ENCODE results near the gene MYO1F. TPM values are rescaled to one million over a fixed set of nuclear protein-coding genes. Genes with fewer than 3 reads are reported as not detected.

Gene MYO1F
- polyA plus RNA-seq, 2 donors = 2.5 to 7.9 TPM

DNA sequence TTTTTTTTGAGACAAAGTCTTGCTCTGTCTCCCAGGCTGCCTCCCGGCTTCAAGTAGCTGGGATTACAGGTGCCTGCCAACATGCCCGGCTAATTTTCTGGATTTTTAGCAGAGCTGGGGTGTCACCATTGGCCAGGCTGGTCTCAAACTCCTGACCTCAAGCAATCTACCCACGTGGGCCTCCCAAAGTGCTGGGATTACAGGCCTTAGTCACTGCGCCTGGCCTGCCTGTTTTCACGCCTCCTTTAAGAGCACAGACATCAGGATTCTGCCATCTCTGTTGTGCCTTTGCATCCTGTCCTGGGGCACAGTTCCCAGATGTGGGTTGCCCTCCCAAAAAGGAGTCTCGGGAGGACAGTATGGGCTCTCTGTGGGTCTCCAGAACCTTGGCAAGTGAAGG, 72.3 kb downstream of the MYO1F start:
- no peaks in the 10 kb centered on the region for H3K9me3 ChIP-seq (ENCODE audit: control insufficient read depth in 2 of 2, insufficient read depth in 1 of 2, low read depth in 1 of 2, low read length in 1 of 2)
- H3K27me3 ChIP-seq (ENCODE audit: control insufficient read depth in 1 of 2, insufficient read depth in 2 of 2, low read length in 2 of 2) = no peaks in the 10 kb centered on the region
- no peaks in the 10 kb centered on the region for H3K36me3 ChIP-seq (ENCODE audit: control insufficient read depth in 2 of 2, insufficient read depth in 2 of 2, low read length in 1 of 2)
- 64 to 67% methylated on average over 6 of the region's 6 CpGs for WGBS, 2 donors
- no peak overlapping the region for H3K27ac ChIP-seq (ENCODE audit: low read depth in 2 of 2, low read length in 1 of 2)
- H3K4me1 ChIP-seq (ENCODE audit: control insufficient read depth in 2 of 2, insufficient read depth in 2 of 2, low read length in 1 of 2) = peaks cover 0 to 7% of the 10 kb centered on the region in 2 donors
- H3K4me3 ChIP-seq (ENCODE audit: low read depth in 1 of 2, low read length in 2 of 2) = no peak overlapping the region

DNA sequence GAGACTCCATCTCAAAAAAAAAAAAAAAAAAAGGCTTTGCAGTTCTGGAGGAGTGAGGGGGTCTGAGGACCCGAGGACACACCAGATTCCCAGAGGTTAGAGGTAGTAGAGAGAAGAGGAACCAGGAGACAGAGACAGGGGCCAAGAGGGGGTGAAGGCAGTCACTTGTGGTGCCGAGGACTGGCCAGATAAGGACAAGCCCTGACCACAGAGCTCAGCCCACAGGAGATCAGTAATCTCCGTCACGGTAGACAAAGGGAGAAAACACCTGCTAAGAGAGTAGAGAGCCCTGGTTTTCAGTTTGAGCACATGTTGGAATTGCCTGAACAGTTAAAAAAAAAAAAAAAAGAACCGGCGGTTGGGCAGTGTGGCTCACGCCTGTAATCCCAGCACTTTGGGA, 73.1 kb downstream of the MYO1F start:
- no peaks in the 10 kb centered on the region for H3K36me3 ChIP-seq (ENCODE audit: control insufficient read depth in 2 of 2, insufficient read depth in 2 of 2, low read length in 1 of 2)
- no peaks in the 10 kb centered on the region for H3K9me3 ChIP-seq (ENCODE audit: control insufficient read depth in 2 of 2, insufficient read depth in 1 of 2, low read depth in 1 of 2, low read length in 1 of 2)
- H3K27ac ChIP-seq (ENCODE audit: low read depth in 2 of 2, low read length in 1 of 2) = no peak overlapping the region
- 77 to 86% methylated on average over 6 to 7 of the region's 7 CpGs for WGBS, 2 donors
- no peak overlapping the region for H3K4me3 ChIP-seq (ENCODE audit: low read depth in 1 of 2, low read length in 2 of 2)
- H3K27me3 ChIP-seq (ENCODE audit: control insufficient read depth in 1 of 2, insufficient read depth in 2 of 2, low read length in 2 of 2) = no peaks in the 10 kb centered on the region
- H3K4me1 ChIP-seq (ENCODE audit: control insufficient read depth in 2 of 2, insufficient read depth in 2 of 2, low read length in 1 of 2) = peaks cover 0 to 7% of the 10 kb centered on the region in 2 donors

DNA sequence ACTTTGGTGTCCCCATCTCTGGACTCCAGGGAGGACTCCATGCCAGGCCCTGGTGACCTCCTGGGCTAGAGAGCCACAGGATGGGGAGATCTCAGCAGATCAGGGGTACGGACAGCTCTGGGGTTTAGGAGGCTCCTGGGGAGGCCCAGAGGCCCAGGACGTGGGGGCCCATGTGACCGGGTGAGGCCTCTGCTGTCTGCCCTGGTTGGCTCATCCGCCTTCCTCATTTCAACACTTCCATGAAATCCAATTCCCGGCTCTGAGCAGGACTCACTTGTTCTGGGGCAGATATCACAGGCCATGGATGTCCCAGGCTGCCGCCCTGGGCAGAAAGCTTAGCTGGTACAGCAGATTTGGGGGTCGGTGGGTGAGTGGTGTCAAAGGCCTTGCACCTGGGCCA, 73.7 kb downstream of the MYO1F start:
- no peaks in the 10 kb centered on the region for H3K9me3 ChIP-seq (ENCODE audit: control insufficient read depth in 2 of 2, insufficient read depth in 1 of 2, low read depth in 1 of 2, low read length in 1 of 2)
- H3K4me1 ChIP-seq (ENCODE audit: control insufficient read depth in 2 of 2, insufficient read depth in 2 of 2, low read length in 1 of 2) = peaks cover 0 to 7% of the 10 kb centered on the region in 2 donors
- no peaks in the 10 kb centered on the region for H3K36me3 ChIP-seq (ENCODE audit: control insufficient read depth in 2 of 2, insufficient read depth in 2 of 2, low read length in 1 of 2)
- no peaks in the 10 kb centered on the region for H3K27me3 ChIP-seq (ENCODE audit: control insufficient read depth in 1 of 2, insufficient read depth in 2 of 2, low read length in 2 of 2)
- WGBS, 2 donors = 93 to 94% methylated on average over 7 of the region's 7 CpGs
- H3K27ac ChIP-seq (ENCODE audit: low read depth in 2 of 2, low read length in 1 of 2) = no peak overlapping the region
- no peak overlapping the region for H3K4me3 ChIP-seq (ENCODE audit: low read depth in 1 of 2, low read length in 2 of 2)

DNA sequence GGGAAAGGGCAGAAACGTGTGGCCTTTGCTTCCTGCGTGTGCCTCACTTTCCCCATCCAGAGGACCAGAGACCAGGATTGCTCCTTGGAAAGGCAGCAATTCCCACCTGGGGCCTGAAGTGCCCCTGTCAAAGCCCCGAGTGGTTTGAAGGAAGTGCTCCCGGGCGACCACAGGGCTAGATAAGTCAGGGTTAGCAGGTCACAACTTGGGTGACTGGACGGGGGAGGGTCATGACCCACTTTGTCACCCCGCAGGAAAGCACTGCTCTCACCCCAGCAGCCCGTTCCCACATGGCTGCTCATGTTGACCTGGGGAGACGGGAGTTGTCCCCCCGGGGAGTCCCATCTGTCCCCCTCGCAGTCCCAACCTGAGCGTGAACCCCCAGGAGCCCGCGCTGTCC, 75.3 kb downstream of the MYO1F start:
- Histone ChIP-seq H3K4me3 (ENCODE audit: low read depth in 1 of 2, low read length in 2 of 2) (no peak overlapping the region), H3K27ac (ENCODE audit: low read depth in 2 of 2, low read length in 1 of 2) (no peak overlapping the region), H3K9me3 (ENCODE audit: control insufficient read depth in 2 of 2, insufficient read depth in 1 of 2, low read depth in 1 of 2, low read length in 1 of 2) (no peaks in the 10 kb centered on the region), H3K27me3 (ENCODE audit: control insufficient read depth in 1 of 2, insufficient read depth in 2 of 2, low read length in 2 of 2) (no peaks in the 10 kb centered on the region), H3K4me1 (ENCODE audit: control insufficient read depth in 2 of 2, insufficient read depth in 2 of 2, low read length in 1 of 2) (peaks cover 0 to 7% of the 10 kb centered on the region in 2 donors), H3K36me3 (ENCODE audit: control insufficient read depth in 2 of 2, insufficient read depth in 2 of 2, low read length in 1 of 2) (no peaks in the 10 kb centered on the region)
- WGBS, 2 donors = 70 to 74% methylated on average over 14 of the region's 14 CpGs

DNA sequence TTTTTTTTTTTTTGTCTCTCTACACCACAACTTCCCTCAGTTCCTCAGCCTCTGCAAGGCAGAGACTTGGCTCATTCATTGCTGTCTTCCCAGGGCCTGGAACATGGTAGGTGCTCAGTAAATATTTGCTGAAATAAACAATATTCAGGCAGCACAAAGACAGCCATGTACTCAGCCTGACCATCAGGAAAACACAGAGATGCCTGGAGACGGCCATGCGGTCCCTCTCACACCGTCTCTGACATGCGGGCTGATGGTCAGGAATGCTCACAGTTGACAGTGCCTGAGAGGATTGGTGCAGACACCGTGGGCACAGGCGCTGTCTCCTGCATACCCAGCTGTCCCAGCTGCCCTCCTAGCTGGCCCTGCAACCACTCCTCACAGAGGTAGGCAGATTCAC, 75.7 kb downstream of the MYO1F start:
- Histone ChIP-seq H3K36me3 (ENCODE audit: control insufficient read depth in 2 of 2, insufficient read depth in 2 of 2, low read length in 1 of 2) (no peaks in the 10 kb centered on the region), H3K9me3 (ENCODE audit: control insufficient read depth in 2 of 2, insufficient read depth in 1 of 2, low read depth in 1 of 2, low read length in 1 of 2) (no peaks in the 10 kb centered on the region), H3K27ac (ENCODE audit: low read depth in 2 of 2, low read length in 1 of 2) (no peak overlapping the region), H3K4me3 (ENCODE audit: low read depth in 1 of 2, low read length in 2 of 2) (no peak overlapping the region), H3K27me3 (ENCODE audit: control insufficient read depth in 1 of 2, insufficient read depth in 2 of 2, low read length in 2 of 2) (no peaks in the 10 kb centered on the region), H3K4me1 (ENCODE audit: control insufficient read depth in 2 of 2, insufficient read depth in 2 of 2, low read length in 1 of 2) (peaks cover 0 to 4% of the 10 kb centered on the region in 2 donors)
- WGBS, 2 donors = 74 to 79% methylated on average over 6 of the region's 6 CpGs

DNA sequence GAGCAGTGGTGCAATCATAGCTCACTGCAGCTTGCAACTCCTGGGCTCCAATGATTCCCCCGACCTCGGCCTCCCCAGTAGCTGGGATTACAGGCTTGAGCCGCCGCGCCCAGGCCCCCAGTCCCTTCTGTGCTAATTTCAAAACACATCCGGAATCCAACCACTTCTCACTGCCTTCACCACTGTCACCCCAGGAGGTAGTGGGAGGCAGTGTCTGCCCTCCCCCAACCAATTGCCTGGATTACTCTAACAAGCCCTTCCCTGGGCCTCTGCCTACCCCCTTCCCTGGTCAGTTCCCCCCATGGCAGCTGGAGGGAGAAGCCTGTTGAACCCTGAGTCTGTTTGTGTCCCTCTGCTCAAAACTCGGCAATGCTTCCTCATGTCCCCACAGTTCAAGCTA, 77.1 kb downstream of the MYO1F start:
- Histone ChIP-seq H3K36me3 (ENCODE audit: control insufficient read depth in 2 of 2, insufficient read depth in 2 of 2, low read length in 1 of 2) (no peaks in the 10 kb centered on the region), H3K9me3 (ENCODE audit: control insufficient read depth in 2 of 2, insufficient read depth in 1 of 2, low read depth in 1 of 2, low read length in 1 of 2) (no peaks in the 10 kb centered on the region), H3K27ac (ENCODE audit: low read depth in 2 of 2, low read length in 1 of 2) (no peak overlapping the region), H3K27me3 (ENCODE audit: control insufficient read depth in 1 of 2, insufficient read depth in 2 of 2, low read length in 2 of 2) (no peaks in the 10 kb centered on the region), H3K4me3 (ENCODE audit: low read depth in 1 of 2, low read length in 2 of 2) (no peak overlapping the region), H3K4me1 (ENCODE audit: control insufficient read depth in 2 of 2, insufficient read depth in 2 of 2, low read length in 1 of 2) (peaks cover 0 to 5% of the 10 kb centered on the region in 2 donors)
- 68 to 71% methylated on average over 7 of the region's 7 CpGs for WGBS, 2 donors

DNA sequence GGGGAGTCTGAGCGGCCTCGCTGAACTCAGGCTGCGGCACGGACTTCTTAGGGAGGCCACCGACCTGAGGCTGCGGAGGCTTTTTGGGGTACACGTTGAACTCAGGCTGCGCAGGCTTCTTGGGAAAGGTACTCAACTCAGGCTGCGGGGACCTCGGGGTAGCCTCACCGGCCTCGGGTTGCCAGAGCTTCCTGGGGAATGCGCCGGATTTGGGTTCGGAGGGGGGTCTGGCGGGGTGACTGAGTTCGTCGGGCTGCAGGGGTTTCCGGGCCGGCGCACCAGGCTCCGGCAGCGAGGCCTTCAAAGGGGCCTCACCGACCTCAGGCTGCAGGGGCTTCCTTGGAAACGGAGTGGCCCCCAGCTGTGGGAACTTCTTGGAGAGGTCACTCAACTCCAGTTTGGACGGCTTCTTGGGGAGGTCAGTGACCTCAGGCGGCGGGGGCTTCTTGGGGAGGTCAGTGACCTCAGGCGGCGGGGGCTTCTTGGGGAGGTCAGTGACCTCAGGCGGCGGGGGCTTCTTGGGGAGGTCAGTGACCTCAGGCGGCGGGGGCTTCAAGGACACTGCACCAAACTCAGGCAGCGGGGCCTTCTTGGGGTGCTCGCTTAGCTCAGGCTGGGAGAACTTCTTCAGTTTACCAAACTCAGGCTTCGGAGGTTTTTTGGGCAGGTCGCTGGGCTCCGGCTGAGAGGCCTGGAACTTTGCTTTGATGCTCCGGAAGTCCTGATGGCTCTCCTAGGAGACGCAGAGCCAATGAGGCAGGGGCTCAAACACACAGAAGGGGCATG, 78.0 kb downstream of the MYO1F start:
- no peak overlapping the region for H3K27ac ChIP-seq (ENCODE audit: low read depth in 2 of 2, low read length in 1 of 2)
- H3K9me3 ChIP-seq (ENCODE audit: control insufficient read depth in 2 of 2, insufficient read depth in 1 of 2, low read depth in 1 of 2, low read length in 1 of 2) = no peaks in the 10 kb centered on the region
- H3K36me3 ChIP-seq (ENCODE audit: control insufficient read depth in 2 of 2, insufficient read depth in 2 of 2, low read length in 1 of 2) = no peaks in the 10 kb centered on the region
- no peaks in the 10 kb centered on the region for H3K27me3 ChIP-seq (ENCODE audit: control insufficient read depth in 1 of 2, insufficient read depth in 2 of 2, low read length in 2 of 2)
- peaks cover 0 to 7% of the 10 kb centered on the region in 2 donors for H3K4me1 ChIP-seq (ENCODE audit: control insufficient read depth in 2 of 2, insufficient read depth in 2 of 2, low read length in 1 of 2)
- no peak overlapping the region for H3K4me3 ChIP-seq (ENCODE audit: low read depth in 1 of 2, low read length in 2 of 2)
- WGBS, 2 donors = 89% methylated on average over 40 to 41 of the region's 41 CpGs

DNA sequence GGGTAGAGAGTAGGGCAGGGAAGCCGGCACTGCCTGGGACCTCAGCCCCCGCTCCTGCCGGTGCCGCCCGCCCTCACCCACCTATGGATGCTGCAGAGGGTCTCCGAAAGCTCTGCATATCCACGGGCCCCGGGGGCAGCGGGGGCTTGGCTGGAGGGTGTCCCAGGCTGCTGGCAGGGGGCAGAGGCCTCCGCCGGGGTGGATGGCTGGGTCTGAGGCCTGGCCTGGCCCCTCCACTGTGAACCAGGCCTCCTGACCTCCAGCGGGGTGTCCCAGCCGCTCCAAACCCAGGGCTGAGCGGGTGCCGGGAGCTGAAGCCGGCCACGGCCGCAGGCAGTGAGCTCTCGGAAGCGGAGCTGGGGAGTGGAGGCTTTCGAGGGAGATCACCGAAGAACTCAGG, 78.9 kb downstream of the MYO1F start:
- Histone ChIP-seq H3K4me3 (ENCODE audit: low read depth in 1 of 2, low read length in 2 of 2) (no peak overlapping the region), H3K27ac (ENCODE audit: low read depth in 2 of 2, low read length in 1 of 2) (no peak overlapping the region), H3K36me3 (ENCODE audit: control insufficient read depth in 2 of 2, insufficient read depth in 2 of 2, low read length in 1 of 2) (no peaks in the 10 kb centered on the region), H3K4me1 (ENCODE audit: control insufficient read depth in 2 of 2, insufficient read depth in 2 of 2, low read length in 1 of 2) (peaks cover 0 to 11% of the 10 kb centered on the region in 2 donors), H3K9me3 (ENCODE audit: control insufficient read depth in 2 of 2, insufficient read depth in 1 of 2, low read depth in 1 of 2, low read length in 1 of 2) (no peaks in the 10 kb centered on the region), H3K27me3 (ENCODE audit: control insufficient read depth in 1 of 2, insufficient read depth in 2 of 2, low read length in 2 of 2) (no peaks in the 10 kb centered on the region)
- WGBS, 2 donors = 84 to 89% methylated on average over 22 of the region's 22 CpGs

DNA sequence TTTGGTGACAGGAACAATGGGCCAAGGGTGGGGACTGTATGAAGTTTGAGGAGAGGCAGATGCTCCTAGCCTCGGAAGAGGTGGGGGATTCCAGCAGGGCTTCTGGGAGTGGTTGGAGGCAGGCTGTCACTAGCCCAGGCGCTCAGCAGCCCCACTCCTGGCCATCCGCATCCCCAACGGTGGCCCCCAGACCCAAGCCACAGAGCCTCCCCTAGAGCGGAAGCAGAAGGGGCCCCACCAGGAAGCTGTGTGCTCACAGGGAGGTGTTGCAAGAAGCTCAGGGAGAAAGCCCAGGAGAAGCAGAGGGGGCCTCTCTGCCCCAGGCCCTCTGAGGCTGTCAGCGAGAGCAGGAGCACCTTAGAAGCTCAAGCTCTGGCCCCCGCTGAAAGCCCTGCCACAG, 83.1 kb downstream of the MYO1F start:
- peaks cover 5 to 32% of the 10 kb centered on the region in 2 donors for H3K4me1 ChIP-seq (ENCODE audit: control insufficient read depth in 2 of 2, insufficient read depth in 2 of 2, low read length in 1 of 2)
- H3K27me3 ChIP-seq (ENCODE audit: control insufficient read depth in 1 of 2, insufficient read depth in 2 of 2, low read length in 2 of 2) = no peaks in the 10 kb centered on the region
- H3K27ac ChIP-seq (ENCODE audit: low read depth in 2 of 2, low read length in 1 of 2) = no peak overlapping the region
- H3K9me3 ChIP-seq (ENCODE audit: control insufficient read depth in 2 of 2, insufficient read depth in 1 of 2, low read depth in 1 of 2, low read length in 1 of 2) = no peaks in the 10 kb centered on the region
- H3K4me3 ChIP-seq (ENCODE audit: low read depth in 1 of 2, low read length in 2 of 2) = no peak overlapping the region
- H3K36me3 ChIP-seq (ENCODE audit: control insufficient read depth in 2 of 2, insufficient read depth in 2 of 2, low read length in 1 of 2) = peaks cover 0 to under 1% of the 10 kb centered on the region in 2 donors
- 37 to 44% methylated on average over 7 of the region's 7 CpGs for whole genome bisulfite sequencing, 2 donors

DNA sequence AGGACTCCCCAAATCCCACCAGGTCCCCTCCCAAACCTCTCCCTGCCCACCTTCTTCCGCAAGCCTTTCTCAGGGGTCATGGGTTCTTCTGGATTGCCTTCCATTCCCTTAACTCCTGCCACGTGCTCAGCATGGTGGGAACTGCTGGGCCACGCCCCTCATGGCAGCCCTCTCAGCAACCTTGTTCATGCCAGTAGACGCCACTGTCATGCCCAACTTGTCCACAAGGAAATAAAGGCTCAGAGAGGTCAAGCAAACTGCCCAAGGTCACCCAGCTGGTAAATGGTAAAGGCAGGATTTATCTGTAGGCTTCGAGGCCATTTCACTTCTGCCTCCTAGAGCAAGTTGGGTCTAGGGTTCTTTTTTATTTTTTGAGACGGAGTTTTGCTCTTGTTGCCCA, 85.7 kb downstream of the MYO1F start:
- Histone ChIP-seq H3K4me3 (ENCODE audit: low read depth in 1 of 2, low read length in 2 of 2) (no peak overlapping the region), H3K36me3 (ENCODE audit: control insufficient read depth in 2 of 2, insufficient read depth in 2 of 2, low read length in 1 of 2) (peaks cover 17 to 23% of the 10 kb centered on the region in 2 donors), H3K9me3 (ENCODE audit: control insufficient read depth in 2 of 2, insufficient read depth in 1 of 2, low read depth in 1 of 2, low read length in 1 of 2) (no peaks in the 10 kb centered on the region), H3K27me3 (ENCODE audit: control insufficient read depth in 1 of 2, insufficient read depth in 2 of 2, low read length in 2 of 2) (no peaks in the 10 kb centered on the region), H3K27ac (ENCODE audit: low read depth in 2 of 2, low read length in 1 of 2) (no peak overlapping the region), H3K4me1 (ENCODE audit: control insufficient read depth in 2 of 2, insufficient read depth in 2 of 2, low read length in 1 of 2) (peaks cover 5 to 39% of the 10 kb centered on the region in 2 donors)
- 83 to 87% methylated on average over 6 of the region's 6 CpGs for WGBS, 2 donors

Data from esophagus (tissue), 2 donors.